ENCODE results near the gene GOLGA6L10. TPM values are rescaled to one million over a fixed set of nuclear protein-coding genes. Genes with fewer than 3 reads are reported as not detected.

The GOLGA6L10 gene
- total RNA-seq = 0.11 and 1.00 TPM in 2 replicates

GRCh38 chr15:82349375-82349774 is at the start of gene GOLGA6L10:
Gene GOLGA6L10 (minus strand): TSS chr15:82349475. CDS start chr15:82349375, 100 bp downstream.

Other genes with a start within 250 kb of the GOLGA6L10 start
- gene EFL1, start 86.7 kb downstream of the GOLGA6L10 start, total RNA-seq = 41.0 and 60.8 TPM in 2 replicates
- 0.22 and 0.37 TPM in 2 replicates for gene SAXO2, start 86.7 kb downstream of the GOLGA6L10 start, total RNA-seq
- gene GOLGA6L9, start 80.3 kb upstream of the GOLGA6L10 start, total RNA-seq = 1.8 and 2.2 TPM in 2 replicates
- gene RPS17, start 191.0 kb upstream of the GOLGA6L10 start, total RNA-seq = 1,039 and 1,359 TPM in 2 replicates

Measured in uterine smooth muscle cell (primary cell).